Measurements from ENCODE around the gene ZNF3. TPM values are rescaled to one million over a fixed set of nuclear protein-coding genes. Genes with fewer than 3 reads are reported as not detected.
A peak's percentile ranks its signal among the peaks of the same experiment; 100 is the strongest.

Gene ZNF3
- total RNA-seq, 1 donor from 2014 or later = 44.4 TPM

- FAIRE-seq = no peak
- DNase-seq (ENCODE audit: low spot score in 2 of 2) = no peak
Observed at GRCh38 chr7:100111156-100111555, 29.6 kb upstream of the ZNF3 start.

GRCh38 chr7:100109521-100110163 is 28.1 kb upstream of the ZNF3 start:
- no peak for DNase-seq (ENCODE audit: low spot score in 2 of 2)
- no peak for FAIRE-seq

DNA sequence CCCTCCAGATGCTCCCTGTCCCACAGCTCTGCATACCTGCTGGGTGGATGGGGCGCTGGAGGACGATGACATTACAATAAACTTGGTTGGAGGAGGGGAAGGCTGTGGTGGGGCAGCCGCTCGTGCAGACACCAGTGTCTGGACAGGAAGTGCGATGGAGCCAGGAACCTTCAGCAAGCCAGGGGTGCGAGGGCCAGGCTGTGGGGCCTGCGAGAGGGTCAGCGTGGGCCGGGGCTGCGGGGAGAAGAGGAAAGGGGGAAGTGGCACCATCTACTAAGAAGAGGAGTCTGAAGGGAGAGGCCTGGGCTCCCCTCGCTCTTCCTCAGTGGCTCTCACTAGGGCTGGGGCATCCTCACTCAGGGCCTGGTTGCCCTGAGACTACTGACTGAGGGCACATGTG is 26.4 kb upstream of the ZNF3 start:
- FAIRE-seq (no peak), DNase-seq (ENCODE audit: low spot score in 2 of 2) (no peak)

GRCh38 chr7:100107125-100107737 is 25.7 kb upstream of the ZNF3 start:
- no peak for DNase-seq (ENCODE audit: low spot score in 2 of 2)
- FAIRE-seq = no peak

DNA sequence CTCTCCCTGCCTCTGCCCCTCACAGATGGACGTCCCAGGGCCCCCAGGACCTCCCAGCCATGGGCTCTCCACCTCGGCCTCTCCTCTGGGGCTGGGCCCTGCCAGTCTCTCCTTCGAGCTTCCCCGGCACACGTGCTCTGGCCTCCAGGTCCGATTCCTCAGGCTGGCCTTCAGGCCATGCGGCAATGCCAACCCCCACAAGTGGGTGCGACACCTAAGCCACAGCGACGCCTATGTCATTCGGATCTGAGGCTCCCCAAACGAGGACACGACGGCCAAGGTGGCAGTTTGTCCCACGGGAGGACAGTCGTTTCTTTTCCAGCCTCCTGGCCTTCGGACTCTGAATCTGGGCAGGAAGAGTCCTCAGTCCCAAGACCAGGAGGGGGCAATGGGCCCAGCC is 25.1 kb upstream of the ZNF3 start:
- FAIRE-seq = no peak
- no peak for DNase-seq (ENCODE audit: low spot score in 2 of 2)

GRCh38 chr7:100105534-100105933 is 24.0 kb upstream of the ZNF3 start:
- FAIRE-seq (no peak), DNase-seq (ENCODE audit: low spot score in 2 of 2) (no peak)

DNA sequence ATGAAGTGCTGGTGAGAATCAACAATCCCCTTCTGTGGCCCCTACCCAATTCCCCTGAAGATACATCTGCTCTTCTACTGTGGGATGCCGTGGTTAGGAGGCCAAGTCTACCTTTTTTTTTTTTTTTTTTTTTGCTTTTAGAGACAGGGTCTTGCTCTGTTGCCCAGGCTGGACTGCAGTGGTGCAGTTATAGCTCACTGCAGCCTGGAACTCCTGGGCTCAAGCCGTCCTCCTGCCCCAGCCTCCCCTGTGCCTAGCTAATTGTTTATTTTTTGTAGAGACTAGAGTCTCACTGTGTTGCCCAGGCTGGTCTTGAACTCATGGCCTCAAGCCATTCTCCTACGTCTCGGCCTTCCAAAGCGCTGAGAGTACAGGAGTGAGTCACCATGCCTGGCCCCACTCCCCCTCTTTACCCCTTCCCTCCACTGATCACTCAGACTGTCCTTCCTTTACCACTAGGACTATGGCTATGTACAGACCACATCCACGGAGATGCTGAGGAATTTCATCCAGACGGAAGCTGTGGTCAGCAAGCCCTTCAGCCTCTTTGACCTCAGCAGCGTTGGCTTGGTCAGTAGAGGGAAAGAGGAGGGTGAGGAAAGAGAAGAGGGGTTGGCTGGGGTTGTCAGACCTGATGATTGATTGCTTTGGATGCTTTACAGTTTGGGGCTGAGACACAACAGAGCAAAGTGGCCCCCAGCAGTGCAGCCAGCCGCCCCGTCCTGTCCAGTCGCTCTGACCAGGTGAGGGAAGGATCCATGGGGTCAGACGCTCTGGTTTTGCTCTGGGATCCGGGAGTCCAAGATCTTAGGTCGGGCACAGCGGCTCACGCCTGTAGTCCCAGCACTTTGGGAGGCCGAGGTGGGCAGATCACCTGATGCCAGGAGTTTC is 21.7 kb upstream of the ZNF3 start:
- FAIRE-seq (no peak), DNase-seq (ENCODE audit: low spot score in 2 of 2) (no peak)

DNA sequence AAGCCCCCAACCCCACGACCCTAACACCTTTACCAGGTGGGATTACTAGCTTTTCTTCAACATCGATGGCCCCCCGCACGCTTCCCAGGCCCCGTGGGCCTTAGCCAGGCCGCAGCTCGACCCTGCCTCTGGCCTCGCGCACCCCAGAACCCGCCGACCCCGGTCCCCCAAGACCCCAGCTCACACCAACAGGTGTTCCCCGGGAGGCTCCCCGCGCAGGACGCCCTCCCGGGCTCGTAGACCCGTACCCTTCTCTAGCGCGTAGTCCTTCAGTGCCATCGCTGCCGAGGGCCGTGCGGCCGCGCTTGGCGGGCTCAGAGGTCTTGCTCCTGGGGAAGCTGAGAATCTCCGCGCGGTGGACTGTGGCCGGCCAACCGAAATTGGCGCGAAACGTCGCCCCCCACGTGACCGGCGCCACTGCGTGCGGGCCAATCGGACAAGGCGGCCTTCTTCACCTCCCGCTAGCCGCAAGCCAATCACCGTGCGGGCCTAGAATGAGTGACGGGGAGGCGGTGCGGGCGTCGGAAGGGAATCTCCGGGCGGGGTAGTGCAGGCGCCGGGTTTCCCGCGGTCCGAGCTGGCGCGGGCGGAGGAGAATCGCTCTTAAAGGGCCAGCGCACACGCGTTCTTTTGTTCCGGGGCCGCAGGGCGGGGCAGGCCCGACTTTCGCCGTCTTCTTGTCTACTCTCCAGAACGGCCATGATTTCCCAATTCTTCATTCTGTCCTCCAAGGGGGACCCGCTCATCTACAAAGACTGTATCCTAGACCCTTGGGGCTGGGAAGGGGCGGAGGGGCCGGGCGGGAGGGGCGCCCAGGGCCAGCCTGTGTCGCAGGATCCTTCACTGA is 19.7 kb upstream of the ZNF3 start, which contains the start of the genes AP4M1 and MCM7:
AP4M1 (plus strand) TSS at position 628 of the 847 bp plus-strand sequence; CDS start at position 700, 72 bp downstream.
MCM7 (minus strand) TSS at position 382 of the 847 bp plus-strand sequence; CDS start at position 279, 103 bp downstream.
- DNase-seq (ENCODE audit: low spot score in 2 of 2) = peak; percentile 98 to 99
- peak; percentile 24 for FAIRE-seq

DNA sequence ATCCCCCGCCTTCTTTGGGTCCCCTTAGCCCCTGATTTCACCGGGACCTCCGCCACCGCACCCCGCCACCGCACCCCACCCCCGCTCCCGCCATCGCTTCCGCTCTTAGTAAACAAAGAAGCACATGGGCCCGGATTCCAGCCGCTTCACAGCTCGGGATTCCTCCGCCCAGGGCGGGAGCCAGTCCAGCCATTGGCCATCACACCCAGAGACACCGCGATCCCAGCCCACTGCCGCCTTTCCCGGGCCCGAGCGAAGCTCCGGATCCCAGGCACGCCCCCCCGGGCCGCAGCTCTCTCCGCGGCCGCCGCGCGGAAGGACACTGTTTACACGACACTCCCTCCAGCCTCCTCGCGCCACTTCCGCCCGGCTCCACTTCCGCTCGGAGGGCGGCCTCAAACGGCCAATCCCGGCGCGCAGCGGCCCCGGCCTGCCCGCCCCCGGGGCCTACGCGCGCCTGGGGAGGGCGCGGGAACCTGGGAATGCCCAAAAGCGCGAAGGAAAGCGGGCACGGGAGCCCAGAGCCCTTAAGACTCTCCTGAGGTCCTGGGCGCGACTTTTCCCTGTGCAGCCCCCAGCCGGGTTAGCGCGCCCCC is 19.0 kb upstream of the ZNF3 start:
- no peak for FAIRE-seq

DNA sequence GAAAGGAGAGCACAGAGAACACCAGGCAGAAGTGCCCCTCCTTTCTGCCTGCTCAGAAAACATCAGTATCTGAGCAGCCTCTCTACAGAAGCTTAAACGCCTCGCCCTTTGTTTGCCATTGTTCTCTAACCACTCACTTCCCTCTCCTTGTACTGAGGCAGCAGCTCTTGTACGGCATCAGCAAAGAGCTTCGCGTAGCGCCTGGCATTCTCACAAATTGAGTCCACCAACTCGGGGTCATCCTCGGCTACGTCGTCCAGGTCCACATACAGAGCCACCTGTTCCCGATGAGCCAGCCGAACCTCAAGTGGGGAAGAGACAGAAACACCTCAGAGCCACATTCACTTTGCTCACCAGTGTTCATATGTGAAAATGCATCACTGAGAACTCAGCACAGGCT is 17.9 kb upstream of the ZNF3 start:
- FAIRE-seq (no peak), DNase-seq (ENCODE audit: low spot score in 2 of 2) (no peak)

More for the DNA sequence above, 19.0 kb upstream of the ZNF3 start:
- peak; percentile 93 to 94 for DNase-seq (ENCODE audit: low spot score in 2 of 2)

DNA sequence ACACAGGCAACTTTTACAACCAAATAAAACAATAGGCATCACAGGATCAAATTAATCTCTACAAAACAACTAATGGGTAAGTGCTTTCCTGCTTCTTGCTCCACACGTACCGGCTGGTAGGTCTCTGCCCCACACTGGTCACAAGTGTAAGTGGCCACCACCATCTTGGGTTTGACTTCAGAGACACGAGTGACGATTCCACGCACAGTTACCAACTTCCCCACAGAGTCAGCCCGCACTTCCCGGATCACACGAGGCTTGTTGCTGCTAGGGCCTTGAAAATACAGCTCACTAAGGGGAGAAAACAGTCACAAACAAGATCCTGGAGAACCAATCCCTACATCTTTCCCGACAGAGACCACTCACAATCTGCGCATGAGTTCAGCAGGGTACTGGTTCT is 17.4 kb upstream of the ZNF3 start:
- no peak for FAIRE-seq
- DNase-seq (ENCODE audit: low spot score in 2 of 2) = no peak

DNA sequence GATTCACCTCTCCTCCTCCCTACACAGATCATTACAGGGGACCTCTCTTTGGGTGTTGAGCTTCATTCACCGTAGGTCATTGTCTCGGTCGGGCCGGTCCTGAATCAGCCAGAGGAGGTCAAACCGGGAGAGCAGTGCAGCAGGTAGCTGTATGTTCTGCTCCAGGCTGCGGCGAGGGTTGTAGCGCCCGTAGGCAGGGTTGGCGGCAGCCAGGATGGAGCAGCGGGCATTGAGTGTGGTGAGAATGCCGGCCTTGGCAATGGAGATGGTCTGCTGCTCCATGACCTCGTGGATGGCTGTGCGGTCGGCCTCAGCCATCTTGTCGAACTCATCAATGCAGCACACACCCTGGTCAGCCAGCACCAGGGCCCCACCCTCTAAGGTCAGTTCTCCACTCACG is 14.2 kb upstream of the ZNF3 start:
- DNase-seq (ENCODE audit: low spot score in 2 of 2) (no peak), FAIRE-seq (no peak)

DNA sequence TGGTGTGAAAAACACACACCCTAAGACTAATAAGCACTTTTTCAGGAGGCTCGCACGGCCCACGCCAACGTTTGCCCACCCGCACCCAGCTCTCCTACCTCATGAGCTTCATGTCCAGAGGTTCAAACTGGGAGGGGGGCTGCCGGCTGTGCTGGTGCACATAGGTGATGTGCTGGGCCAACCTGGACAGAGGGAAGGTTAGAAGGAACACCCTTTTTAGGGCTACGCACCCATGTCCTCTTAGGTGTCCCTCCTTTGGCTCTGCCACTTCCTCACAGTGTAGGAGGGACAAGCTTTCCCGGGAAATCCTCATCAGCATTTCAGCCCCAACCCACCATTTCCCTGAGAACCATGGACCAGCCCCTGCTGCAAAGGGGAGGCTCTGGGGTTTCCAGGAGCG is 13.8 kb upstream of the ZNF3 start:
- FAIRE-seq (no peak), DNase-seq (ENCODE audit: low spot score in 2 of 2) (no peak)

DNA sequence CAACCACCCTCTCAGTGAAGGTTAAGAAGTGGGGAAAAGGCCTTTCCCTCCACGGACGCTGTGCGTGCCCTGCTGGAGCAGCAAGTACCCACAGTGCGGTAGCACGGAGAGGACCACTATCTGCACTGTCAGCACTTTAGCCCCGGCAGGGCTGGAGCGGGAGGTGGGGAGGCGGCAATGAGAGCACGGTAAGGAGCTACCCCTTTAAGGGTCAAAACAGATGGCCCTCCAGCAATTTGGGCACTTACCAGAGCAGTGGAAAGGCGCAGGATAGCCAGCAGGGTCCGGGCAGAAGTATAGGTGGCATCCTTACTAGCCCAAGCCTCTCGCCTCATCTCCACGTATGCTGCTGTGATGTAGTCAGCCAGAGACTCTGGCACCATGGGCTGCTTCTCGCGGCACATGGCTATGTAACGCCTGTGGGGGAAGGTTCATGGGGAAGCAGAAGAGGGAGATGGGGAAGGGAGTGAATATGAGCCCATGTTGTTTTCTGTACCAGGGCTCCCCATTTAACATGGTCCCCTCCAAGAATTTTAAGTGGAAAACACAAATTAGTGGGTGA is 12.5 kb upstream of the ZNF3 start:
- FAIRE-seq (no peak), DNase-seq (ENCODE audit: low spot score in 2 of 2) (no peak)

DNA sequence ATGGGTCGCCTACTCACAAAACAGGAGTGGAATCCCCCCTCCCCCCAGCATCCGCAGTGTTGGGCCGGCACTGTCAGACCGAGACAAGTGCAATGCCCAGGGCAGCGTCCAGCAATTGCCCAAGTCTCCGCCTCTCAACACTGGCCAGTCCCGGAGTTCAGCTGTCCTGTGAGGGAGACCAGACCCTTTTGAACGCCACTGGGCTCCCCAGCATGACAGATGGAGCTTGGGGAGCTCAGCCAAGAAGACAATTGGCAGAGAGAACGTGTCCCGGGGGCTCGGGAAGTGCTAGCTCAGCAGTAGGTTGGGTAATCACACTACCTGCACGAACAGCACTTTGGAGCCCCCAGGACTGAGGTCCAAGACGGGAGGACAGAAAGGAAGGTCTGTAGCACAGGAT is 12.0 kb upstream of the ZNF3 start:
- DNase-seq (ENCODE audit: low spot score in 2 of 2) (no peak), FAIRE-seq (no peak)

- DNase-seq (ENCODE audit: low spot score in 2 of 2) (no peak), FAIRE-seq (no peak)
Observed at GRCh38 chr7:100093054-100093453, 11.5 kb upstream of the ZNF3 start.

- no peak for DNase-seq (ENCODE audit: low spot score in 2 of 2)
Observed at GRCh38 chr7:100091411-100092181, 10.1 kb upstream of the ZNF3 start.

GRCh38 chr7:100090527-100091410 is 9.2 kb upstream of the ZNF3 start:
- no peak for DNase-seq (ENCODE audit: low spot score in 2 of 2)
- no peak for FAIRE-seq

More at GRCh38 chr7:100091411-100092181, 10.1 kb upstream of the ZNF3 start:
- FAIRE-seq = no peak

All from frontal cortex (tissue), 4 donors.